ENCODE measurements around the gene INAVA.
"Not testable (repeated sequence)": the region's sequence is repeated elsewhere in the genome, so short reads cannot be mapped to it uniquely, and the experiment has no call there.

Gene INAVA

GRCh38 chr1:200906491-200906890, 11.8 kb downstream of the INAVA start:
- DNase-seq (ENCODE audit: low read depth) = no peak
- no peak overlapping the region for H3K4me3 ChIP-seq (replicated peaks; ENCODE audit: low read depth, low read length)
- no peak for TF ChIP-seq CTCF (IDR thresholded peaks at IDR 0.05; ENCODE audit: low read length, missing control alignments)

- TF ChIP-seq CTCF (IDR thresholded peaks at IDR 0.05; ENCODE audit: low read length, missing control alignments) = no peak
- H3K4me3 ChIP-seq (replicated peaks; ENCODE audit: low read depth, low read length) = no peak overlapping the region
- peak; percentile 64 for DNase-seq (ENCODE audit: low read depth)
These were observed 13.0 kb downstream of the INAVA start for GRCh38 chr1:200907611-200908097.

- no peak overlapping the region for H3K4me3 ChIP-seq (replicated peaks; ENCODE audit: low read depth, low read length)
- no peak for DNase-seq (ENCODE audit: low read depth)
- no peak for TF ChIP-seq CTCF (IDR thresholded peaks at IDR 0.05; ENCODE audit: low read length, missing control alignments)
These were observed 13.6 kb downstream of the INAVA start for GRCh38 chr1:200908191-200908868.

GRCh38 chr1:200909071-200909470, 14.4 kb downstream of the INAVA start:
- no peak for DNase-seq (ENCODE audit: low read depth)
- no peak for TF ChIP-seq CTCF (IDR thresholded peaks at IDR 0.05; ENCODE audit: low read length, missing control alignments)
- no peak overlapping the region for H3K4me3 ChIP-seq (replicated peaks; ENCODE audit: low read depth, low read length)

GRCh38 chr1:200909757-200910239, 15.1 kb downstream of the INAVA start:
- no peak for DNase-seq (ENCODE audit: low read depth)
- TF ChIP-seq CTCF (IDR thresholded peaks at IDR 0.05; ENCODE audit: low read length, missing control alignments) = no peak
- no peak overlapping the region for H3K4me3 ChIP-seq (replicated peaks; ENCODE audit: low read depth, low read length)

- H3K4me3 ChIP-seq (replicated peaks; ENCODE audit: low read depth, low read length) = no peak overlapping the region
- no peak for TF ChIP-seq CTCF (IDR thresholded peaks at IDR 0.05; ENCODE audit: low read length, missing control alignments)
- DNase-seq (ENCODE audit: low read depth) = no peak
These were observed 16.7 kb downstream of the INAVA start for GRCh38 chr1:200911361-200911760.

GRCh38 chr1:200911936-200912335, 17.2 kb downstream of the INAVA start:
- H3K4me3 ChIP-seq (replicated peaks; ENCODE audit: low read depth, low read length); DNase-seq (ENCODE audit: low read depth): not testable (repeated sequence)
